ENCODE data around the gene CBLL1. TPM values are rescaled to one million over a fixed set of nuclear protein-coding genes. Genes with fewer than 3 reads are reported as not detected.

Gene CBLL1
- polyA plus RNA-seq, 2 of the 4 experiments (the other 2 are of a cell fraction) = 26.1 to 40.5 TPM

- DNase-seq (ENCODE audit: low read depth in 1 of 2, low spot score in 1 of 2) (no peak), ATAC-seq (no peak), FAIRE-seq (no peak)
- Histone ChIP-seq H3K27ac (no peak overlapping the region), H3K4me1 (no peaks in the 10 kb centered on the region), H3K4me2 (no peak overlapping the region), H3K9me3 (no peaks in the 10 kb centered on the region), H3K4me3 (no peak overlapping the region)
- 30% methylated on average over 1 of the region's 1 CpG for WGBS (ENCODE audit: missing lambda C conversion rate)
- CTCF ChIA-PET = interaction anchor here (1.1 to 3.1 kb wide), 4 partner anchors 8 to 13 kb away, joined by 3 to 10 read pairs (median 6); no protein-coding TSS in a partner anchor
- POLR2A ChIA-PET = no interaction called here
- TF ChIP-seq RCOR1 (IDR thresholded peaks at IDR 0.05; ENCODE audit: low read depth, low read length) (no peak), FOSL2 (IDR thresholded peaks at IDR 0.05) (no peak), FOSL2 (CRISPR knock-in tag; IDR thresholded peaks at IDR 0.05) (no peak), HOXA7 (CRISPR knock-in tag; IDR thresholded peaks at IDR 0.05) (no peak), KDM5A (IDR thresholded peaks at IDR 0.05) (no peak), BCL3 (IDR thresholded peaks at IDR 0.05) (no peak), ZC3H11A (IDR thresholded peaks at IDR 0.05) (no peak), TP53 (CRISPR knock-in tag; IDR thresholded peaks at IDR 0.05) (no peak), NR3C1 (IDR thresholded peaks at IDR 0.05) (no peak), HDAC2 (IDR thresholded peaks at IDR 0.05) (no peak), NFE2L2 (conservative IDR thresholded peaks at IDR 0.05; ENCODE audit: low read length) (no peak), HOXB13 (CRISPR knock-in tag; IDR thresholded peaks at IDR 0.05; ENCODE audit: low read depth) (no peak), CBX8 (IDR thresholded peaks at IDR 0.05) (no peak), ZNF302 (CRISPR knock-in tag; IDR thresholded peaks at IDR 0.05) (no peak)
- TF ChIP-seq, protein P1, sequence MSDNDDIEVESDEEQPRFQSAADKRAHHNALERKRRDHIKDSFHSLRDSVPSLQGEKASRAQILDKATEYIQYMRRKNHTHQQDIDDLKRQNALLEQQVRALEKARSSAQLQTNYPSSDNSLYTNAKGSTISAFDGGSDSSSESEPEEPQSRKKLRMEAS (IDR thresholded peaks at IDR 0.05) = no peak
- TF ChIP-seq, protein P2, sequence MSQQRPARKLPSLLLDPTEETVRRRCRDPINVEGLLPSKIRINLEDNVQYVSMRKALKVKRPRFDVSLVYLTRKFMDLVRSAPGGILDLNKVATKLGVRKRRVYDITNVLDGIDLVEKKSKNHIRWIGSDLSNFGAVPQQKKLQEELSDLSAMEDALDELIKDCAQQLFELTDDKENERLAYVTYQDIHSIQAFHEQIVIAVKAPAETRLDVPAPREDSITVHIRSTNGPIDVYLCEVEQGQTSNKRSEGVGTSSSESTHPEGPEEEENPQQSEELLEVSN (IDR thresholded peaks at IDR 0.05; ENCODE audit: borderline replicate concordance, low read depth) = no peak
These were observed 32.6 kb upstream of the CBLL1 start for GRCh38 chr7:107711301-107711700.

DNA sequence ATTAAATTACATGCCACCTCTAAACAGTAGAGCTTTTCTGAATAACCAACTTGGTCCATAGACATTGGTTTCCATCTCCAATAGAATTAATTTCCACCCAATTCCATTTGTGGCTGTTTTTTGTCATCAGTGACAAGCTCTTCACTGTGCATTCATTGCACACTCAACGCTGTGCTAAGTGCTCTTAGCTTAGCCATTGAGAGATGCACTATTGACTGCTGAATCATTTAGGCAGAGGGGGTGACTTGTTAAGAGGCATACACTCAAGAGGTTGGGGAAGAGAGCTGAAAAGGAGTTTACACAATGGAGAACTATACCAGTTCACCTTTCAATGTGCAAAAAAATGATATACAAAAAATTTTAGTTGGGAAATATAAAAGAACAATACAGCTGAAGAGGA lies 31.9 kb upstream of the CBLL1 start:
- POLR2A ChIA-PET = no interaction called here
- no peak for FAIRE-seq
- WGBS (ENCODE audit: missing lambda C conversion rate) = 67% methylated on average over 1 of the region's 1 CpG

More for the DNA sequence above, 31.9 kb upstream of the CBLL1 start:
- H3K4me1 ChIP-seq = no peaks in the 10 kb centered on the region
- no peak overlapping the region for H3K4me2 ChIP-seq
- CTCF ChIA-PET = interaction anchor here (1.1 to 3.1 kb wide), 4 partner anchors 8 to 13 kb away, joined by 3 to 10 read pairs (median 6); no protein-coding TSS in a partner anchor
- DNase-seq (ENCODE audit: low read depth in 1 of 2, low spot score in 1 of 2) (no peak), ATAC-seq (no peak)
- TF ChIP-seq FOSL2 (IDR thresholded peaks at IDR 0.05) (no peak), FOSL2 (CRISPR knock-in tag; IDR thresholded peaks at IDR 0.05) (no peak), ESRRA (IDR thresholded peaks at IDR 0.05; ENCODE audit: borderline replicate concordance, low read length) (no peak), BHLHE40 (IDR thresholded peaks at IDR 0.05; ENCODE audit: low read depth, low read length) (no peak), REST (IDR thresholded peaks at IDR 0.05) (no peak), CBX8 (IDR thresholded peaks at IDR 0.05) (no peak), KDM5A (IDR thresholded peaks at IDR 0.05) (no peak), JUN (IDR thresholded peaks at IDR 0.05) (no peak), EHF (CRISPR knock-in tag; IDR thresholded peaks at IDR 0.05) (no peak), TFCP2L1 (CRISPR knock-in tag; IDR thresholded peaks at IDR 0.05) (no peak)
- TF ChIP-seq, protein P3, sequence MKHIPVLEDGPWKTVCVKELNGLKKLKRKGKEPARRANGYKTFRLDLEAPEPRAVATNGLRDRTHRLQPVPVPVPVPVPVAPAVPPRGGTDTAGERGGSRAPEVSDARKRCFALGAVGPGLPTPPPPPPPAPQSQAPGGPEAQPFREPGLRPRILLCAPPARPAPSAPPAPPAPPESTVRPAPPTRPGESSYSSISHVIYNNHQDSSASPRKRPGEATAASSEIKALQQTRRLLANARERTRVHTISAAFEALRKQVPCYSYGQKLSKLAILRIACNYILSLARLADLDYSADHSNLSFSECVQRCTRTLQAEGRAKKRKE (CRISPR knock-in tag; IDR thresholded peaks at IDR 0.05; ENCODE audit: low read depth) = no peak
- TF ChIP-seq, protein P4, sequence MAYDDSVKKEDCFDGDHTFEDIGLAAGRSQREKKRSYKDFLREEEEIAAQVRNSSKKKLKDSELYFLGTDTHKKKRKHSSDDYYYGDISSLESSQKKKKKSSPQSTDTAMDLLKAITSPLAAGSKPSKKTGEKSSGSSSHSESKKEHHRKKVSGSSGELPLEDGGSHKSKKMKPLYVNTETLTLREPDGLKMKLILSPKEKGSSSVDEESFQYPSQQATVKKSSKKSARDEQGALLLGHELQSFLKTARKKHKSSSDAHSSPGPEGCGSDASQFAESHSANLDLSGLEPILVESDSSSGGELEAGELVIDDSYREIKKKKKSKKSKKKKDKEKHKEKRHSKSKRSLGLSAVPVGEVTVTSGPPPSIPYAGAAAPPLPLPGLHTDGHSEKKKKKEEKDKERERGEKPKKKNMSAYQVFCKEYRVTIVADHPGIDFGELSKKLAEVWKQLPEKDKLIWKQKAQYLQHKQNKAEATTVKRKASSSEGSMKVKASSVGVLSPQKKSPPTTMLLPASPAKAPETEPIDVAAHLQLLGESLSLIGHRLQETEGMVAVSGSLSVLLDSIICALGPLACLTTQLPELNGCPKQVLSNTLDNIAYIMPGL (CRISPR knock-in tag; IDR thresholded peaks at IDR 0.05; ENCODE audit: borderline replicate concordance) = no peak
- H3K9me3 ChIP-seq = no peaks in the 10 kb centered on the region
- no peak overlapping the region for H3K27ac ChIP-seq
- H3K4me3 ChIP-seq = no peak overlapping the region
